K562 (cell line): ENCODE measurements around the gene BAIAP3. TPM values are rescaled to one million over a fixed set of nuclear protein-coding genes. Genes with fewer than 3 reads are reported as not detected.

Experiments used
- ATAC-seq: fragments of 200-7000 bp; cut with Tn5 transposase; 3 replicates; pipeline ENCODE4 v1.9.1; 2020; ENCODE audit warnings: moderate library complexity
- BruUV-seq: library from RNA; stranded (reverse); fragments of 400-500 nt; replicated peaks from 2 replicates; lab custom pipeline; 2021; lab: Mats Ljungman, UMichigan
- CTCF ChIA-PET: fragments of 300-600 bp; formaldehyde crosslinking; extraction: SDS; loops from one replicate; lab custom pipeline; 2021; ENCODE audit warnings: low intra/inter-chr PET ratio; lab: Yijun Ruan, JAX
- POLR2A ChIA-PET: fragments of 300-600, 350-650 bp; sonication (Branson Sonifier 250); formaldehyde crosslinking; extraction: SDS; loops from one replicate; lab custom pipeline; 2021; ENCODE audit warnings: antibody characterized with exemption, inconsistent platforms; lab: Yijun Ruan, JAX
- DNase-seq, 4 experiments: peaks; one replicate each; pipeline versions ENCODE4 v3.0.0 to v3.0.0-alpha.2; 2011 to 2018; ENCODE audit warnings: low spot score in 3 of 4, mixed read lengths in 3 of 4; ENCODE audit errors: extremely low read depth in 1 of 4
- FAIRE-seq: peaks from 2 replicates; lab custom pipeline; 2011; peaks lifted over from hg19 to GRCh38; lab: Jason Lieb, UNC
- H2AFZ ChIP-seq: 2 replicates; pipeline ENCODE4 v1.6.0; 2011; ENCODE audit warnings: low read depth, low read length, control low read depth, inconsistent platforms
- H3K27ac ChIP-seq: fragments of 200-600 bp; 3 replicates; pipeline ENCODE4 v1.8.0; 2011; ENCODE audit warnings: low read depth, mild to moderate bottlenecking, control low read depth, inconsistent platforms, low read length, moderate library complexity, mixed read lengths; ENCODE audit errors: extremely low read depth
- H3K27me3 ChIP-seq, 2 experiments: fragments of 300-600 bp in 1 of 2; 2 replicates in 1 of 2; 3 replicates in 1 of 2; pipeline versions ENCODE4 v1.6.0 to v1.8.0; 2011; ENCODE audit warnings: inconsistent platforms in 2 of 2, low read length in 2 of 2, mild to moderate bottlenecking in 1 of 2, mixed read lengths in 1 of 2, moderate library complexity in 1 of 2; ENCODE audit not compliant: control insufficient read depth in 2 of 2, insufficient read depth in 2 of 2
- H3K36me3 ChIP-seq: fragments of 300-600 bp; 3 replicates; pipeline ENCODE4 v1.8.0; 2011; ENCODE audit warnings: mild to moderate bottlenecking, low read length, inconsistent platforms; ENCODE audit not compliant: control insufficient read depth, insufficient read depth
- H3K4me1 ChIP-seq, 2 experiments: fragments of 200-600 bp in 1 of 2; replicated peaks in 1 of 2; 2 replicates in 1 of 2; 3 replicates in 1 of 2; pipeline versions ENCODE4 v1.5.1 to v1.8.0; 2011; ENCODE audit warnings: inconsistent platforms in 2 of 2, low read length in 2 of 2, mild to moderate bottlenecking in 1 of 2, mixed read lengths in 1 of 2, moderate library complexity in 1 of 2; ENCODE audit not compliant: control insufficient read depth in 2 of 2, insufficient read depth in 2 of 2
- H3K4me2 ChIP-seq: 2 replicates; pipeline ENCODE4 v1.6.1; 2011; ENCODE audit warnings: low read length, control low read depth, inconsistent platforms, mixed read lengths; ENCODE audit not compliant: insufficient read depth
- H3K4me3 ChIP-seq: fragments of 200-600 bp; sonication (generic), shearing (Covaris generic); 2 replicates; pipeline ENCODE4 v1.5.1; 2016; ENCODE audit warnings: control low read depth, inconsistent platforms
- H3K79me2 ChIP-seq: fragments of 200-600 bp; 3 replicates; pipeline ENCODE4 v1.8.0; 2011; ENCODE audit warnings: low read length, inconsistent platforms; ENCODE audit not compliant: control insufficient read depth, insufficient read depth
- H3K9ac ChIP-seq, 2 experiments: 2 replicates each; pipeline versions ENCODE4 v1.6.0 to v1.6.1; 2011; ENCODE audit warnings: low read depth in 2 of 2, low read length in 2 of 2, control low read depth in 1 of 2, inconsistent platforms in 1 of 2, mild to moderate bottlenecking in 1 of 2, mixed read lengths in 1 of 2; ENCODE audit not compliant: insufficient read depth in 1 of 2
- H3K9me1 ChIP-seq: one replicate; pipeline ENCODE4 v1.6.0; 2011; ENCODE audit warnings: inconsistent platforms, mild to moderate bottlenecking, low read length, moderate library complexity; ENCODE audit not compliant: control insufficient read depth, insufficient read depth
- H3K9me3 ChIP-seq: replicated peaks from 2 replicates; pipeline ENCODE4 v1.5.1; 2011; ENCODE audit warnings: low read depth, low read length, inconsistent platforms; ENCODE audit not compliant: control insufficient read depth, insufficient read depth
- H4K20me1 ChIP-seq: replicated peaks from 2 replicates; pipeline ENCODE4 v1.6.1; 2011; ENCODE audit warnings: low read length, inconsistent platforms, mixed read lengths; ENCODE audit not compliant: control insufficient read depth, insufficient read depth
- KDM5B ChIP-seq: fragments of 200-600 bp; sonication (generic); IDR thresholded peaks from 2 replicates; pipeline ENCODE4 v1.6.1; 2012; ENCODE audit warnings: low read depth, mild to moderate bottlenecking, moderate library complexity, low read length, control low read depth, inconsistent platforms; ENCODE audit not compliant: insufficient replicate concordance
- NEUROD1 ChIP-seq: fragments of 150-350 bp; IDR thresholded peaks from 2 replicates; pipeline ENCODE4 v1.6.1; 2014; ENCODE audit warnings: borderline replicate concordance, low read length, low read depth; ENCODE audit not compliant: partially characterized antibody
- NFRKB ChIP-seq: fragments of 450-650 bp; IDR thresholded peaks from 2 replicates; pipeline ENCODE4 v1.6.1; 2016; ENCODE audit warnings: low read depth
- SLC30A9 ChIP-seq: fragments of 250-450 bp; sonication (Bioruptor Pico); IDR thresholded peaks from 2 replicates; pipeline ENCODE4 v1.8.0; 2022; ENCODE audit warnings: mild to moderate bottlenecking, moderate library complexity
- SRSF7 ChIP-seq: fragments of 200-400 bp; formaldehyde crosslinking; optimal IDR thresholded peaks from 2 replicates; pipeline ENCODE3; 2017; ENCODE audit warnings: mild to moderate bottlenecking, low read depth, low read length
- TAF7 ChIP-seq: fragments of 450-650 bp; IDR thresholded peaks from 2 replicates; pipeline ENCODE4 v1.6.1; 2016; ENCODE audit warnings: missing genetic modification characterization, missing compliant biosample characterization
- TCFL5 ChIP-seq: fragments of 250-450 bp; sonication (Bioruptor Pico); conservative IDR thresholded peaks from 2 replicates; pipeline ENCODE4 v1.6.1; 2021; ENCODE audit warnings: mild to moderate bottlenecking, moderate library complexity, matching md5 sums
- ZMIZ1 ChIP-seq, 2 experiments: fragments of 150-350 bp in 1 of 2; IDR thresholded peaks; 2 replicates each; pipeline ENCODE4 v1.6.1; 2012 to 2016; ENCODE audit warnings: low read depth in 2 of 2, low read length in 2 of 2, mild to moderate bottlenecking in 1 of 2, moderate library complexity in 1 of 2
- ZNF224 ChIP-seq: sonication (generic); formaldehyde crosslinking; IDR thresholded peaks from 2 replicates; pipeline ENCODE4 v1.8.0; 2022; ENCODE audit warnings: mild to moderate bottlenecking, missing genetic modification reagents
- ZNF274 ChIP-seq: IDR thresholded peaks from 2 replicates; pipeline ENCODE4 v1.6.1; 2011; ENCODE audit warnings: low read depth, mild to moderate bottlenecking, low read length, moderate library complexity, borderline replicate concordance
- ZNF431 ChIP-seq: sonication (generic); formaldehyde crosslinking; IDR thresholded peaks from 2 replicates; pipeline ENCODE4 v1.8.0; 2022; ENCODE audit warnings: mild to moderate bottlenecking, missing genetic modification reagents
- ZNF668 ChIP-seq: fragments of 250-450 bp; sonication (Bioruptor Pico); IDR thresholded peaks from 2 replicates; pipeline ENCODE4 v1.8.0; 2022; ENCODE audit warnings: mild to moderate bottlenecking, inconsistent platforms
- WGBS: fragments of 100-300 bp; shearing (Covaris generic); methylation state at CpG from one replicate; pipeline ENCODE4 v1.1.6; 2016; ENCODE audit warnings: low coverage, mixed read lengths; ENCODE audit not compliant: insufficient coverage; ENCODE audit errors: missing lambda C conversion rate; 5-methylcytosine and 5-hydroxymethylcytosine counted together
- in situ Hi-C: fragments of 300-500 bp; cut with MboI; formaldehyde crosslinking; loops from 4 replicates; pipeline ENCODE4 v1.15.0; 2018; ENCODE audit warnings: inconsistent platforms, mixed read lengths
- intact Hi-C: fragments of 100-400 bp; cut with micrococcal nuclease; formaldehyde crosslinking; loops from 2 replicates; pipeline ENCODE4 v1.14.2; 2022
- polyA plus RNA-seq, 8 experiments: library from polyadenylated mRNA; depleted of rRNA in 4 of 8; stranded (reverse) in 5 of 8; unstranded in 3 of 8; fragments of >200 nt; fragmentation: Nextera tagmentation in 2 of 8; fragmentation: Illumina TruSeq in 1 of 8; extraction: Ambion mirVana in 2 of 8; extraction: Trizol in 1 of 8; gene quantifications; 2 replicates each; pipeline versions ENCODE4 v1.2.1 to v1.2.3, GENCODE V29; 2011 to 2014; ENCODE audit warnings: inconsistent platforms in 1 of 8, missing spikeins in 1 of 8
- total RNA-seq, 7 experiments: library from RNA; depleted of rRNA in 6 of 7; stranded (reverse); fragments of >200 nt in 6 of 7; fragmentation: Illumina TruSeq in 2 of 7; extraction: Trizol in 2 of 7; gene quantifications; 2 replicates each; pipeline versions ENCODE4 v1.2.1 to v1.2.3, GENCODE V29; 2011 to 2021; ENCODE audit warnings: low replicate concordance in 1 of 7
- TF ChIP-seq, protein P1 (sequence below): sonication (generic); formaldehyde crosslinking; IDR thresholded peaks from 2 replicates; pipeline ENCODE4 v1.8.0; 2022; ENCODE audit warnings: missing genetic modification reagents, mild to moderate bottlenecking, borderline replicate concordance

BAIAP3 gene
- total and polyA plus RNA-seq, 9 of the 15 experiments (the other 6 are each of a cell fraction or from before 2014, with no cell fraction given): 0.03 to 4.5 (median 0.57) TPM; not detected in 1

DNA sequence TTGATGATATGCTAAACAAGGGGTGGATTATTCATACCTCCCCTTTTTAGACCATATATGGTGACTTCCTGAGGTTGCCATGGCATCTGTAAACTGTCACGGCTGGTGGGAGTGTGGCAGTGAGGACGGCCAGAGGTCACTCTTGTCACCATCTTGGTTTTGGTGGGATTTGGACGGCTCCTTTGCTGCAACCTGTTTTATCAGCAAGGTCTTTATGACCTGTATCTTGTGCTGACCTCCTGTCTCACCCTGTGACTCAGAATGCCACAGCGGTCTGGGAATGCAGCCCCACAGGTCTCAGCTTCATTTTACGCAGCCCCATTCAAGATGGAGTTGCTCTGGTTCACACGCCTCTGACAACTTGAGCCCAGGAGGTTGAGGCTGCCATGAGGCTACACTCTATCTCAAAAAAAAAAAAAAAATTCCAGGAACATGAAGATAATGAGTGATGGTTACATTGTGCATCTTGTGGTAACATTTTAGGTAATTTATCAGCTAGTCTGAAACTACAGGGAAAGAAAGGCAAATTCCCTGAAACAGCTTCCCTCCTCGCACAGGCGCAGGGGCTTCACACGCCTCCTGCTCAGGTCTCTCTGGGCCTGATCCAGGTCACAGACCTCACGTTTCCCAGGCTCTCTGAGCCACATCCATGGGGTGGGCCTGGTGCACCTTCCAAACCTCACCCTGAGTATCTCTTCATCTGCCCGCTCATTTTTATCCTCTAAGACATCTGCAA, 39.4 kb upstream of the BAIAP3 start:
- Histone ChIP-seq H3K27ac (peak overlapping the region; percentile 27; the same call in 1 of the 3 replicates), H3K4me3 (no peak overlapping the region), H4K20me1 (peaks cover 2% of the 10 kb centered on the region; the same call in 1 of the 2 replicates), H3K36me3 (no peaks in the 10 kb centered on the region), H3K9me1 (no peaks in the 10 kb centered on the region), H3K4me2 (peak overlapping the region; percentile 9; the same call in 1 of the 2 replicates), H3K79me2 (no peaks in the 10 kb centered on the region), H2AFZ (peak overlapping the region; percentile 10; the same call in 1 of the 2 replicates), H3K27me3 (peaks cover 0 to 4% of the 10 kb centered on the region in 2 experiments; a peak in 1 of 5 replicates), H3K4me1 (peaks cover 32 to 33% of the 10 kb centered on the region in 2 experiments), H3K9ac (peak overlapping the region in 1 of 2 experiments; percentile 43; a peak in 1 of 4 replicates), H3K9me3 (no peaks in the 10 kb centered on the region)
- 15% methylated on average over 11 of the region's 11 CpGs for WGBS
- intact Hi-C loops: loop anchor here (10.0 kb wide), 1 partner anchor 51 kb away; no protein-coding TSS in a partner anchor
- POLR2A ChIA-PET: no interaction called here
- peak in 1 of 4 experiments; percentile 57 for DNase-seq
- in situ Hi-C loops: no loop called here
- peak; percentile 84 for FAIRE-seq
- CTCF ChIA-PET: interaction anchor here (0.7 kb wide), 1 partner anchor 479 kb away, joined by 3 read pairs; no protein-coding TSS in a partner anchor
- peak; percentile 25; the same call in 2 of the 3 replicates for ATAC-seq
- BruUV-seq: no TSS peak
- TF ChIP-seq TCFL5: peak; percentile 97
- TF ChIP-seq TAF7 (tag): peak; percentile 98
- TF ChIP-seq, protein P1, sequence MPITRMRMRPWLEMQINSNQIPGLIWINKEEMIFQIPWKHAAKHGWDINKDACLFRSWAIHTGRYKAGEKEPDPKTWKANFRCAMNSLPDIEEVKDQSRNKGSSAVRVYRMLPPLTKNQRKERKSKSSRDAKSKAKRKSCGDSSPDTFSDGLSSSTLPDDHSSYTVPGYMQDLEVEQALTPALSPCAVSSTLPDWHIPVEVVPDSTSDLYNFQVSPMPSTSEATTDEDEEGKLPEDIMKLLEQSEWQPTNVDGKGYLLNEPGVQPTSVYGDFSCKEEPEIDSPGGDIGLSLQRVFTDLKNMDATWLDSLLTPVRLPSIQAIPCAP (CRISPR knock-in tag): no peak
- TF ChIP-seq KDM5B: no peak
- TF ChIP-seq ZNF668 (CRISPR knock-in tag): peak; percentile 99
- TF ChIP-seq ZNF431 (CRISPR knock-in tag): no peak
- TF ChIP-seq SRSF7: no peak
- no peak for TF ChIP-seq ZNF274
- no peak for TF ChIP-seq ZNF224 (CRISPR knock-in tag)
- no peak for TF ChIP-seq ZMIZ1 (IDR thresholded peaks at IDR 0.05; ENCODE audit: low read depth in 2 of 2, low read length in 2 of 2)
- no peak for TF ChIP-seq NEUROD1
- TF ChIP-seq NFRKB: no peak
- TF ChIP-seq SLC30A9: peak; percentile 89; the same call in 1 of the 2 replicates
